ENCODE results near the gene IFIT3. TPM values are rescaled to one million over a fixed set of nuclear protein-coding genes. Genes with fewer than 3 reads are reported as not detected.

Gene IFIT3
- total and polyA plus RNA-seq, 7 donors, result 4.9 to 36.1 (median 9.4) TPM

DNA sequence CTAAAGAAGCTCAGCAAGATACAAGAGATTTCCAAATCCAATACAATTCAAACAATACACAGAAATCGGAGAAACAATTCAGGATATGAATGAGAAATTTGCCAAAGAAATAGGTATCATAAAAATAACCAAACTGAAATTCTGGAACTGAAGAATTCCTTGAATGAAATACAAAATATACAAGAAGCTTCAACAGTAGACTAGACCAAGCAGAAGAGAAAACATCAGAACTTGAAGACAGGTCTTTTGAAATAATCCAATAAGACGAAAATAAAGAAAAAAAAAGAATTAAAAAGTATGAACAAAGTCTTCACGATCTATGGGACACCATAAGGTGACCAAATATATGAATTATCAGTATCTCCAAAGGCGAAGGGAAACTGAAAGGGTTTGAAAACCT is 28.8 kb upstream of the IFIT3 start:
- H3K27ac ChIP-seq, result peak overlapping the region in 1 of 4 donors; percentile 92
- H3K4me1 ChIP-seq, result peaks cover 0 to 48% (median 47%) of the 10 kb centered on the region in 4 donors
- intact Hi-C loops (cut with DNase I), result no loop called here
- H3K36me3 ChIP-seq, result no peaks in the 10 kb centered on the region
- H3K4me3 ChIP-seq, result no peak overlapping the region
- DNase-seq, result no peak
- TF ChIP-seq POLR2A (IDR thresholded peaks at IDR 0.05), result no peak
- TF ChIP-seq, protein P1, sequence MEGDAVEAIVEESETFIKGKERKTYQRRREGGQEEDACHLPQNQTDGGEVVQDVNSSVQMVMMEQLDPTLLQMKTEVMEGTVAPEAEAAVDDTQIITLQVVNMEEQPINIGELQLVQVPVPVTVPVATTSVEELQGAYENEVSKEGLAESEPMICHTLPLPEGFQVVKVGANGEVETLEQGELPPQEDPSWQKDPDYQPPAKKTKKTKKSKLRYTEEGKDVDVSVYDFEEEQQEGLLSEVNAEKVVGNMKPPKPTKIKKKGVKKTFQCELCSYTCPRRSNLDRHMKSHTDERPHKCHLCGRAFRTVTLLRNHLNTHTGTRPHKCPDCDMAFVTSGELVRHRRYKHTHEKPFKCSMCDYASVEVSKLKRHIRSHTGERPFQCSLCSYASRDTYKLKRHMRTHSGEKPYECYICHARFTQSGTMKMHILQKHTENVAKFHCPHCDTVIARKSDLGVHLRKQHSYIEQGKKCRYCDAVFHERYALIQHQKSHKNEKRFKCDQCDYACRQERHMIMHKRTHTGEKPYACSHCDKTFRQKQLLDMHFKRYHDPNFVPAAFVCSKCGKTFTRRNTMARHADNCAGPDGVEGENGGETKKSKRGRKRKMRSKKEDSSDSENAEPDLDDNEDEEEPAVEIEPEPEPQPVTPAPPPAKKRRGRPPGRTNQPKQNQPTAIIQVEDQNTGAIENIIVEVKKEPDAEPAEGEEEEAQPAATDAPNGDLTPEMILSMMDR (IDR thresholded peaks at IDR 0.05), result no peak
- no peak for TF ChIP-seq EP300 (IDR thresholded peaks at IDR 0.05)
- TF ChIP-seq POLR2AphosphoS5 (IDR thresholded peaks at IDR 0.05), result no peak
- WGBS, 2 donors, result 73 to 84% methylated on average over 4 of the region's 4 CpGs
- H3K9me3 ChIP-seq, result no peaks in the 10 kb centered on the region
- no peaks in the 10 kb centered on the region for H3K27me3 ChIP-seq

DNA sequence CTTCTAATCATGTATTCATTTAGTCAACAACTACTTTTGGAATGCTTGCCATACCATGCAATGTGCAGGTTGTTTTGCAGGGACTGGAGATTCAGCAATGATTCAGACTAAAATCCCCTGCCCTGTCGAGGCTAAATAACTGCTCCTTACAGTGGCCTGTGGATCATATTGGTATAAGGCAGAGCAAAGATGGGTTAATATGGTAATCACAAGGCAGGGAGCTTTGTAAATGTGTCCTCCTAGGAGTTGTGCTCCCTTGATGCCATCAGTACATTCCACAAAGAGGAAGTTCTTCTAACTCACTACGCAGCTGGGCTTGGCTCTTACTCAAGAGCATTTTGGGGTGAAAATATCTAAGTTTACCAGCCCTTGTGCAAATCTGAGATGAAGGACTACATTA is 26.6 kb upstream of the IFIT3 start:
- 7 to 9% methylated on average over 2 of the region's 2 CpGs for WGBS, 2 donors
- Histone ChIP-seq H3K27ac (peak overlapping the region; percentile 84 to 92 (median 87)), H3K36me3 (peaks cover 0 to 4% (median under 1%) of the 10 kb centered on the region in 4 donors), H3K27me3 (no peaks in the 10 kb centered on the region), H3K4me1 (peaks cover 0 to 43% (median 39%) of the 10 kb centered on the region in 4 donors), H3K4me3 (peak overlapping the region; percentile 39 to 51 (median 48)), H3K9me3 (no peaks in the 10 kb centered on the region)
- intact Hi-C loops (cut with DNase I), result no loop called here
- DNase-seq, result no peak
- TF ChIP-seq POLR2A (IDR thresholded peaks at IDR 0.05), result no peak
- peak in 1 of 4 donors; percentile 23 for TF ChIP-seq POLR2AphosphoS5 (IDR thresholded peaks at IDR 0.05)
- no peak for TF ChIP-seq EP300 (IDR thresholded peaks at IDR 0.05)

DNA sequence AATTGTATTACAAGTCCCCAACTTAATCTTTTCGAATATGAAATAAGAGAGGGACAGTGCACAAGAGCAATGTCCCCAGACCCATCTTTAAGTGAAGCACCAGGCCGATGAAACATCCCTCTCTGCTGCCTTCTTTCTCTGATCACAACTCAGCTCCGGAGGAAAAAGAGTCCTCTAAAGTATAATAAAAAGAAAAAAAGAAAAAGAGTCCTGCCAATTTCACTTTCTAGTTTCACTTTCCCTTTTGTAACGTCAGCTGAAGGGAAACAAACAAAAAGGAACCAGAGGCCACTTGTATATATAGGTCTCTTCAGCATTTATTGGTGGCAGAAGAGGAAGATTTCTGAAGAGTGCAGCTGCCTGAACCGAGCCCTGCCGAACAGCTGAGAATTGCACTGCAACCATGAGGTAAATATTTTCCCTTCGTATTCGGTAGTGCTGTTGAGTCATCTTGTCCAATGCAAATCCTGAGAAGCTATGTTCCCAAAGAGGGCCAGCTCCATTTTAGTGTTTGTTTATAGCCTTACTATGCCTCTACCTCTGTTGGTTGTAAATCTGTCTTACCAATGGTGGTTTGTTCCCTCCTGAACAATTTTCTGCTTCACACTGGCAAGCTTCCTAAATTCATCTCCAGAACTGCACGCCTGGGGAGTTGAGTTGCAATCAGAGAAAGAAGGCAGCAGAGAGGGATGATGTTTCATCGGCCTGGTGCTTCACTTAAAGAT is 25.9 kb upstream of the IFIT3 start, which contains the start of gene IFIT2:
Gene IFIT2, plus strand, starts transcription at position 326 of the 725 bp plus-strand sequence. Its CDS starts 78 bp downstream, at position 404.
- H3K9me3 ChIP-seq, result no peaks in the 10 kb centered on the region
- H3K4me3 ChIP-seq, result peak within 1 kb of the TSS; percentile 39 to 51 (median 48)
- no peak for DNase-seq
- peak within 1 kb of the TSS; percentile 84 to 92 (median 87) for H3K27ac ChIP-seq
- peak; percentile 68 to 82 (median 78) for TF ChIP-seq POLR2AphosphoS5 (IDR thresholded peaks at IDR 0.05)
- TF ChIP-seq POLR2A (IDR thresholded peaks at IDR 0.05), result no peak
- TF ChIP-seq, protein P1 (IDR thresholded peaks at IDR 0.05), result no peak
- TF ChIP-seq EP300 (IDR thresholded peaks at IDR 0.05), result peak in 3 of 4 donors; percentile 24 to 61 (median 38)
- peaks cover 0 to 38% (median 34%) of the 10 kb centered on the region in 4 donors for H3K4me1 ChIP-seq
- no peaks in the 10 kb centered on the region for H3K27me3 ChIP-seq
- WGBS, 2 donors, result 1 to 2% methylated on average over 10 of the region's 10 CpGs
- peaks cover 0 to 9% (median 3%) of the 10 kb centered on the region in 4 donors for H3K36me3 ChIP-seq
- intact Hi-C loops (cut with DNase I), result loop anchor here (2.0 kb wide), 1 partner anchor 25 kb away; the partner anchor contains the start of gene IFIT3

DNA sequence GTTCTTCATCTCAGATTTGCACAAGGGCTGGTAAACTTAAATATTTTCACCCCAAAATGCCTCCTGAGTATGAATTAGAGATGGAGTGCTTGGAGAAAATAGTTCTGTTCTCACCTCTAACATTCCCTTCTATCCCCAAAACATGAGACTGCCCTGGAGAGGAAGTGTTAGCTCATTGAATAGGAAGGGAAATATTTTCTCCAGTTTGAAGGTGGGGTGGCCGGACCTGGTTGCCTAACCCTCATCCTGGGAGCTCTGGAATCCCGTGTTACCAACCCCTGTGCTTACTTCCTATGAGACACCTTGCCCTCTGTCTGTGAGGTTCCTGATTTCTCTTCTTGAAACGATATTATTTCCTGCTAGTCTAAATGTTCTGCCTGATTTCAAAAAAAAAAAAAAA is 25.2 kb upstream of the IFIT3 start:
- Histone ChIP-seq H3K36me3 (peaks cover 0 to 9% (median 3%) of the 10 kb centered on the region in 4 donors), H3K9me3 (no peaks in the 10 kb centered on the region), H3K27ac (peak overlapping the region; percentile 84 to 92 (median 87)), H3K27me3 (no peaks in the 10 kb centered on the region), H3K4me3 (peak overlapping the region in 3 of 4 donors; percentile 46 to 51 (median 49)), H3K4me1 (peaks cover 0 to 42% (median 34%) of the 10 kb centered on the region in 4 donors)
- intact Hi-C loops (cut with DNase I), result loop anchor here (2.0 kb wide), 1 partner anchor 24 kb away; the partner anchor contains the start of gene IFIT3
- TF ChIP-seq, protein P1 (IDR thresholded peaks at IDR 0.05), result no peak
- no peak for TF ChIP-seq EP300 (IDR thresholded peaks at IDR 0.05)
- no peak for TF ChIP-seq POLR2A (IDR thresholded peaks at IDR 0.05)
- no peak for TF ChIP-seq POLR2AphosphoS5 (IDR thresholded peaks at IDR 0.05)
- DNase-seq, result no peak
- 13 to 16% methylated on average over 3 of the region's 3 CpGs for WGBS, 2 donors

DNA sequence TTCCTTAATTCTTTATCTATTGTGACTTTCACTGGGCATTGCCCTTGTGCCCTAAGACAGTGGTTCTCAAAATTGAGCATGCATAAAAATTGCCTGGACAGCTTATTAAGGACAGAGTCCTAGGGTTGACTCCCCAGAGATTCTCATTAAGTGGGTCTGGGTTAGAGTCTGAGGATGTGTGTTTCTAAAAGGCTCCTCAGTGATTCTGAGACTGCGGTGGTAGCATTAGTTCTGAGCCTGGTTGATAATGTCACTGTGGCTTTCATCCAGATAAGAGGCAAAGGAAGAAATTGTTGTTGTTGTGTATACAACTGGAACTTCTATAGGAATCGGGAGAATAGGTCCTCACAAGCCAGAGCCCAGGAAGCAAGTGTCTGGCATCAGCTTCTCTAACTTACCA is 24.6 kb upstream of the IFIT3 start:
- Histone ChIP-seq H3K4me3 (peak overlapping the region in 1 of 4 donors; percentile 49), H3K27ac (peak overlapping the region; percentile 84 to 92 (median 87)), H3K27me3 (no peaks in the 10 kb centered on the region), H3K9me3 (no peaks in the 10 kb centered on the region), H3K36me3 (peaks cover 0 to 9% (median 3%) of the 10 kb centered on the region in 4 donors), H3K4me1 (peaks cover 0 to 42% (median 34%) of the 10 kb centered on the region in 4 donors)
- intact Hi-C loops (cut with DNase I), result loop anchor here (2.0 kb wide), 1 partner anchor 24 kb away; the partner anchor contains the start of gene IFIT3
- WGBS, 2 donors, result 66 to 83% methylated on average over 2 of the region's 2 CpGs
- no peak for DNase-seq
- TF ChIP-seq, protein P1 (IDR thresholded peaks at IDR 0.05), result no peak
- TF ChIP-seq POLR2AphosphoS5 (IDR thresholded peaks at IDR 0.05), result no peak
- no peak for TF ChIP-seq EP300 (IDR thresholded peaks at IDR 0.05)
- TF ChIP-seq POLR2A (IDR thresholded peaks at IDR 0.05), result no peak
